Activated CD4-positive, alpha-beta T cell treated with anti-CD3 and anti-CD28 coated beads, Interleukin-10, Interleukin-2, amounts not matched to agents 100 ng/mL and 50 ng/mL, durations not matched to agents 16 hours and 8 hours (primary cell): Measurements from ENCODE around the gene STX4.

Experiments used
- DNase-seq: peaks from one replicate; pipeline ENCODE4 v3.0.0-alpha.2; 2020

The STX4 gene

DNA sequence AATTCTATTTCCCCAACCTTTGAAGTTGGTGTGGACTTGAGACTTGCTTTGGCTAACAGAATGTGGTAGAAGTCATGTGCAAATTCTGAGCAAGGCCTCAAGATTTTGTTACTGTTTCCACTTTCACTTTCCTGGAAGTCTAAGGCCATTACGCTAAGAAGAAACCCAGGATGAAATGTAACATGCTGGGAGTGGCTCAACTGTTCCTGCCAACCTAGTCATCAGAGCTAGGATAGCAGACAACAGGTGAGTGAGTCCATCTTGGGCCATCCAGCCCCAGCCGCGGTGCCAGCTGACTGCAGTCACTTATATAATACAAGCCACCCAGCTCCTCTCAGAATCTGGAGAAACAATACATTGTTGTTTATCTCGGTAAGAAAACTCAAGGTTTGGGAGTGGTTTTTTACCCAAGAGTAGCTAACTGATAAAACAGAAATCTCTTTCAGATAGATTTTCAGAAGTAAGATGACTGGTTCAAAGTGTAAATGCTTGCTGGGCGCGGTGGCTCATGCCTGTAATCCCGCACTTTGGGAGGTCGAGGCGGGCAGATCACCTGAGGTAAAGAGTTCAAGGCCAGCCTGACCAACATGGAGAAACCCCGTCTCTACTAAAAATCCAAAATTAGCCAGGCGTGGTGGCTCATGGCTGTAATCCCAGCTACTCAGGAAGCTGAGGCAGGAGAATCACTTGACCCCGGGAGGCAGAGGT lies 10.7 kb upstream of the STX4 start:
- DNase-seq, result no peak

- DNase-seq, result no peak
Observed at GRCh38 chr16:31023252-31023602, 10.1 kb upstream of the STX4 start.

- no peak for DNase-seq
Observed at GRCh38 chr16:31023627-31024226, 9.6 kb upstream of the STX4 start.

DNA sequence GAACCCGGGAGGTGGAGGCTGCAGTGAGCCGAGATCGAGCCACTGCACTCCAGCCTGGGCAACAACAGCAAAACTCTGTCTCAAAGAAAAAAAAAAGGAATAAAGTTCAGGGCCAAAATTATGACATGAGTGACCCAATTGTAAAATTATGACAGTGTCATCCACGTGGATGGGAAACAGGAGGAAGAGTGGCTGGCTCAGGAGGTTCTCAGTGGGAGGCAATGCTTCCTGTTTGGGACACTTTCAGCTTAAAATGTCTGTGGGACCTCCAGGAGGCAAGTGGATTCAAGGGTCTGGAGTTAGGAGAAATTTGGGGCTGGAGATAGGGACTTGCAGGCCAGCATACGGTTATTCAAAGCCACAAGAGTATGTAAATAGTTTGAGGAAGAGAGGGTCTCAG lies 8.0 kb upstream of the STX4 start:
- DNase-seq, result no peak

- no peak for DNase-seq
Observed at GRCh38 chr16:31029272-31029671, 4.1 kb upstream of the STX4 start.

- DNase-seq, result no peak
Observed at GRCh38 chr16:31031276-31031675, 2.1 kb upstream of the STX4 start.

DNA sequence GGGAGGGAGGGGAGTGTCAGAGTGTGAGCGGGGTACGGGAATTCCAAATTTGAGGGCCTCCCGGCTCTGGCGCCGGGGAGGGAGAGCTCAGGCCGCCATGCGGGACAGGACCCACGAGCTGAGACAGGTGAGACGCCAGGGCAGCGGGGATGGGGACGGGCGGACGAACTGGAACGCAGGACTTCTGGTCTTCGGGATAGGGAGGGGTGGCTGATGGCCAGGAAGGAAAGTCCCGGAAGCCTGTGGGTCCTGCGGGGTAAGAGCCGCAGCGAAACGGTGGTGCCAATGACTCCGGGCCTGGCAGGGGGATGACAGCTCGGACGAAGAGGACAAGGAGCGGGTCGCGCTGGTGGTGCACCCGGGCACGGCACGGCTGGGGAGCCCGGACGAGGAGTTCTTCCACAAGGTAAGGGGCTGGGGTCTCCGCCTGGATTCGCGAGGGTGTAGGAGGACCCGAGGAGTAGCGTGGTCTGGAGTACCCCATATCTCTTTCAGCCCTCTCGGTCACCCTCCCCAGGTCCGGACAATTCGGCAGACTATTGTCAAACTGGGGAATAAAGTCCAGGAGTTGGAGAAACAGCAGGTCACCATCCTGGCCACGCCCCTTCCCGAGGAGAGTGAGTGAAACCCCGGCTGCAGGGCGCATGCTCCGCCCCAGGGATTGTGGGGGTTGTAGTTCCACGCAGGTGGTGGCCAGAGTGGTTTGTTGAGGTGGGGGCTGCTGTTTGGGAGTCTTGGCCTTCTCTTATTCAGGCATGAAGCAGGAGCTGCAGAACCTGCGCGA lies 543 bp downstream of the STX4 start:
- DNase-seq, result peak; percentile 90

- DNase-seq, result no peak
Observed at GRCh38 chr16:31036691-31037090, 3.3 kb downstream of the STX4 start.

GRCh38 chr16:31038993-31039392 lies 5.6 kb downstream of the STX4 start:
- no peak for DNase-seq

GRCh38 chr16:31042866-31043265 lies 9.5 kb downstream of the STX4 start:
- no peak for DNase-seq

DNA sequence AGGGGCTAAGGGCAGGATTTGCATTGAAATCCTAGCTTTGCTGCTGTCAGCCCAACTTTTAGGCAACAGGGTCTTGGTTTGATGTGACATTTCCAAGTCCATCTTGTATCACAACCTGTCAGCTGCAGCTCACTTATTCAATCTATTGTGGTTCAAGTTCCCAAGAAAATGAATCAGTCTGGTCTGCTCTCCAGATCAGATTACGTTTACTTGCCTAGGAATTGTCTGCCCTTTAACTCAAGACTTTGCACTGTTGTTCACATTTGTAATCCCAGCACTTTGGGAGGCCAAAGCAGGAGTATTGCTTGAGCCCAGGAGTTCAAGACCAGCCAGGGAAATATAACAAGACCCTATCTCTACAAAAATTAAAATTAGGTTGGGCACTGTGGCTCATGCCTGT lies 10.0 kb downstream of the STX4 start:
- DNase-seq, result no peak

DNA sequence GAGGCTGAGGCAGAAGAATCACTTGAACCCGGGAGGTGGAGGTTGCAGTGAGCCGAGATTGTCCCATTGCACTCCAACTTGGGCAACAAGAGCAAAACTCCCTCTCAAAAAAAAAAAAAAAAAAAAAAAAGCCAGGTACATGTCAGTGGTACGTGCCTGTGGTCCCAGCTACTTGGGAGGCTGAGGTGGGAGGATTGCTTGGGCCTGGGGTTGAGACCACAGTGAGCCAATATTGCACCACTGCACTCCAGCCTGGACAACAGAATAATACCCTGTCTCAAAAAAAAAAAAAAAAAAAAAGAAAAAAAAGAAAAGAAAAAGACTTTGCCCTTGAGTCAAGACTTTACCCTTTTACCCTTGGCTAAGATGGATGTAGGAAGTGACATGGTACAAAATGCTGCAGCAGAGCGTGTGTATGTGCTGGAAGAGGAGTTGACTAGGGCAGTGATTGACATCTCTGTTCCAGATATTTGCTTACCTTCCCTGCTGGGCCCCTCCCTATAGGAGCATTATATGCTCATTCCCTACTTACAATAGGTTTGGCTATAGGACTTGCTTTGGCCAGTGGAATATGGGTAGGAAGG lies 10.6 kb downstream of the STX4 start:
- no peak for DNase-seq

DNA sequence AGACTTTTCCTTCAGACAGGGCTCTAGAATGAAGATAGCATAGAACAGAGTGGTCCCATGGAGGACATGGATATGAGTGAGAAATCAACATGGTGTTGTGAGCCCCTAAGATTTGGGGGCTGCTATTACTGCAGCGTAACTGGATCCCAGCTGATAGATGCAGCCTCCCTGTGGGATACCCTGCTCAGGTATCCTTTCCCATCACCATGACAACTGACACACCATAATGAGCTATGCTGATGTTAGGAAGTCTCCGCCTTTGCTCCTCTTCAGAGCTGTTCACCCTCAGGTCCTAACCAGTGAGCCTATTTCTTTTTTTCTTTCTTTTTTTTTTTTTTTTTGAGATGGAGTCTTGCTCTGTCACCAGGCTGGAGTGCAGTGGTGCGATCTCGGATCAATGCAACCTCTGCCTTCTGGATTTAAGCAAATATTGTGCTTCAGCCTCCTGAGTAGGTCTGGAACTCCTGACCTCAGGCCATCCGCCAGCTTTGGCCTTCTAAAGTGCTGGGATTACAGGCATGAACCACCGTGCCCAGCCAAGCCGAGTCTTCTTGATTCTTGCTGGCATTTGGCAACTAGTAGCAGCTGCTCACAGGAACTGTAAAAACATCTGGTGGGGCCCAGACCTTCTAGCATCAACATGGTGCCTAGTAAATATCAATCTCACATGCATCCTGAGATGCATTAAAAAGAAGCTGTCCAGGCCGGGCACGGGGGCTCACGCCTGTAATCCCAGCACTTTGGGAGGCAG lies 17.1 kb downstream of the STX4 start:
- no peak for DNase-seq

DNA sequence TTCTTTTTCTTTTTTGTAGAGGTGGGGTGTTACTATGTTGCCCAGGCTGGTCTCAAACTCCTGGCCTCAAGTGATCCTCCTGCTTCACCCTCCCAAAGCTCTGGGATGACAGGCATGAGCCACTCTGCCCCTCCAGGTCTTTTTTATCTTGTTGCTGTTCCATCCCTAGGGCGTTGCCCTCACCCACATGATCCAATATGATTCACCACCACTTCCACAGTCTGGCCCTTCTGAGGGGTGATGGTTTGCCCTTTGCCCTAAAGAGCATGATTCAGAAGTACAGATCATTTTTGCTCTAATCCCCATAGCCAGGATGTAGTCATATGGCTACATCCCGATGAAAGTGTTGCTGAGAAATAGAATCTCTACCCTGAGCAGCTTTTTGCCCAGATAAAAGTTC lies 18.8 kb downstream of the STX4 start:
- peak; percentile 11 for DNase-seq

DNA sequence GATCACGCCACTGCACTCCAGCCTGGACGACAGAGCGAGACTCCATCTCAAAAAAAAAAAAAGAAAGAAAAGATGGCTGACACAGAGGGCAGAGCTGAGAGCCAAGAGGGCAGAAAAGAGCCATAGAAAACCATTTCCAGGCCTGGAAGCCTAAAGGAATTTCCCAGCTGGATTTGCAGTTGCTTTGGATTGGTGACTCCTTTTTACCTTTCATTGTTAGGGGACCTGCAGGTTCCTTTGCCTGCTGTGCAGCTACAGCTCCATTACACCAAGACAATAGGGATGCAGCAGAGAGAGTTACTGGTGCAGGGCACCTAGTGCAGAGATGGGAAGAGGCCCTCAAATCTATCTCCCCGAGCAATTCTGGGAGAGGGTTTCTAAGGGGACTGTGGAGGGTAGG lies 22.3 kb downstream of the STX4 start:
- DNase-seq, result no peak

DNA sequence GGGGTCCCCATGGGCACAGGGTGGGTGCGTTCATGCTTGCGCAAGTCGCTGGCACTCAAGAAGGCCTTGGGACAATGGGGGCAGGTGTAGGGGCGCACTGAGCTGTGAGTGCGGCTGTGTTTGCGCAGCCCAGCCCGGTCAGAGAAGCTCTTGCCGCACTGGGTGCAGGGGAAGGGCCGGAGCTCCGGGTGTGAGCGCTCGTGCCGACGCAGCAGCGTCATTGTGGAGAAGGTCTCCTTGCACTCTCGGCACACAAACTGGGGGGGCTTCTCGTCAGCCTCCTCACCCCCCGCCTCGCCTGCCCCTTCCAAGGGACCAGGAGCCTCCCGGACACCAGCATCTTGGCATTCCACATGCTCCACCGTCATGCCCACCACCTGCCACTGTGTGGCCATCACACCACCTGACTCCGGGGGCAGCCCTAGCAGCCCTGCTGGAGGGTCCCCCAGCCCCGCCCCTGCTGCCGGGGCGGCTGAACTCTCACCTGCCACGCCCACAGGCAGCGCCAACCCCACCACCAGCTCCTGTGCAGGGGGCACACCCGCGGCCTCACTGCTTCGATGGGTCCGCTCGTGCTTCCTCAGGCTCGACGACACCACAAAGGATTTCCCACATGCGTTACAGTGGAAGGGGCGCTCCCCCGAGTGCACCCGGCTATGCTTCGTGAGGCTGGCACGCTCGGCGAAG lies 27.9 kb downstream of the STX4 start:
- no peak for DNase-seq

DNA sequence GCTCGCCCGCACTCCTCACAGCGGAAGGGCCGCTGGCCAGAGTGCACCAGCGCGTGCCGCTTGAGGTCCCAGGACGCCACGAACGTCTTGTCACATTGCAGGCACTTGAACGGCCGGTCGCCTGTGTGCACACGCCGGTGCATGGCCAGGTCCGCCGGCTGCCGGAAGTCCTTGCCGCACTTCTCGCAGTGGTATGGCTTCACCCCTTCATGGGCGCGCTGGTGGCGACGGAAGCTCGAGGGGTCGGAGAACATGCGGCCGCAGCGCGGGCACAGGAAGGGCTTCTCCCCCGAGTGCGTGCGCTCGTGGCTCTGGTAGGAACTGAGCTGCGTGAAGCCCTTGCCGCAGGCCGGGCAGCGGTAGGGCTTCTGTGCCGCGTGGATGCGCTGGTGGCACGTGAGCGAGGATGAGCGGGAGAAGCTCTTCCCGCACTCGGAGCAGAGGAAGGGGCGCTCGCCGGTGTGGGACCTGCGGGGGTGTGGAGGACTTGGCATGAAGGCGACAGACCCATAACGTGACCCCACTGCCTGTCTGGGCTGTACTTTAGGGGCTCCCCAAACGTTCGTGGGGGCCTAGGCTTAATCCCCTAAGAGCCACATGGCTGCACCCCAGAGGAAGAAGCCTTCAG lies 28.6 kb downstream of the STX4 start:
- no peak for DNase-seq

- DNase-seq, result no peak
Observed at GRCh38 chr16:31063495-31063842, 30.1 kb downstream of the STX4 start.

GRCh38 chr16:31063843-31064611 lies 30.7 kb downstream of the STX4 start:
- DNase-seq, result peak; percentile 64

DNA sequence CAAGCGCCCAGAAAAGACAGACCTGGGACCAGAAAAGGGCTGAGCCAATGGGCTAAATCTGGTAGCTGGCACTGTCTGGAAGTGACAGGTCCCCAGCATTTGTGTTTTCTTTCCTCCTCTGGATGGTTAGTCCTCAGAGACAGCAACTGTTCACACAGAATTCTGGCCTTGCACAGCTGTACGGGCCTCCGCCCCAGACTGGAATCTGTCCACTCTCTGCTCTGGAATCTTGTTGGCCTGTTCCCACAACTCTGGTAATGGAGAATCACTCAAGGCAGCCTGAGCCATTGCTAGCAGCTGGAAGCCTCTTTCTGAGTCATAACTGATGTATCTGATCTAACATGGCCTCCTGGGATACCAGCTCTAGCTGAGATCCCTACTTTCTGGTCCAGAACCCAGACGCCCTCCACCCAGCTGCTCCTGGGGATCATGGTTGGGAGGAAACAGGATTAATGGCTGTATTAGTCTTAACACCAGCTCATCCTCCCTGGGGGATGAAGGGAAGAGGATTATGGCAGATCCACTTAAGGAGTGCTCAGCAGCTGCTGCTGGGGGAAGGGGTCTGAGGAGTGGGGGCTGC lies 31.6 kb downstream of the STX4 start:
- DNase-seq, result no peak

- no peak for DNase-seq
Observed at GRCh38 chr16:31067342-31067741, 34.0 kb downstream of the STX4 start.
